PFSK-1 (cell line): Measurements from ENCODE around the gene TGM4.

Source experiments
- REST ChIP-seq, 2 experiments: IDR thresholded peaks; 2 replicates each; pipeline versions ENCODE4 v1.6.1 to v1.8.0; 2011 to 2012; ENCODE audit warnings: low read depth in 2 of 2, low read length in 2 of 2, control low read depth in 1 of 2, inconsistent platforms in 1 of 2, mild to moderate bottlenecking in 1 of 2, moderate library complexity in 1 of 2; ENCODE audit not compliant: insufficient read depth in 1 of 2
- SIN3A ChIP-seq: IDR thresholded peaks from 2 replicates; pipeline ENCODE4 v1.6.1; 2012; ENCODE audit warnings: mild to moderate bottlenecking, low read length, moderate library complexity, borderline replicate concordance; ENCODE audit not compliant: insufficient read depth

- TF ChIP-seq SIN3A, result no peak
- TF ChIP-seq REST (IDR thresholded peaks at IDR 0.05; ENCODE audit: insufficient read depth in 1 of 2, low read depth in 2 of 2, low read length in 2 of 2), result no peak
Measured at GRCh38 chr3:44861412-44862225, 12.8 kb upstream of the TGM4 start, which contains the start of gene TMEM42.
